ENCODE data around the gene KL. TPM values are rescaled to one million over a fixed set of nuclear protein-coding genes. Genes with fewer than 3 reads are reported as not detected.

KL gene
- total and polyA plus RNA-seq, 2 of the 8 experiments (the other 6 are each of a cell fraction or from before 2014, with no cell fraction given): 0.02 TPM; not detected in 1

- Histone ChIP-seq H3K18ac (ENCODE audit: extremely low read depth, low read length) (no peak overlapping the region), H2BK5ac (ENCODE audit: low read depth, low read length) (no peak overlapping the region), H2BK20ac (ENCODE audit: low read length) (no peak overlapping the region), H3K9ac (replicated peaks in 1 of 4; ENCODE audit: extremely low read depth in 1 of 4, low read depth in 3 of 4, low read length in 3 of 4) (no peak overlapping the region), H3K36me3 (ENCODE audit: control insufficient read depth in 2 of 4, insufficient read depth in 4 of 4, low read length in 3 of 4) (no peaks in the 10 kb centered on the region), H2BK12ac (ENCODE audit: low read depth, low read length) (no peak overlapping the region), H2AFZ (ENCODE audit: low read length) (no peak overlapping the region), H4K91ac (replicated peaks; ENCODE audit: insufficient read length, low read length) (no peak overlapping the region), H3K14ac (ENCODE audit: insufficient read length) (no peak overlapping the region), H3K23ac (ENCODE audit: insufficient read length) (no peak overlapping the region), H4K5ac (ENCODE audit: insufficient read length, low read depth, low read length) (no peak overlapping the region), H4K8ac (ENCODE audit: extremely low read depth, insufficient read depth, low read length) (no peak overlapping the region), H3K56ac (replicated peaks; ENCODE audit: insufficient read length, low read depth, low read length) (no peak overlapping the region), H3K4me2 (ENCODE audit: insufficient read depth in 1 of 2, low read depth in 2 of 2, low read length in 2 of 2) (no peak overlapping the region), H3K9me3 (ENCODE audit: insufficient read depth in 2 of 2, low read depth in 1 of 2, low read length in 1 of 2) (no peaks in the 10 kb centered on the region), H2BK15ac (ENCODE audit: low read length) (no peak overlapping the region), H3K4me3 (ENCODE audit: extremely low read depth in 1 of 4, insufficient read depth in 2 of 4, low read depth in 3 of 4, low read length in 4 of 4) (no peak overlapping the region), H3K27me3 (replicated peaks in 1 of 4; ENCODE audit: control insufficient read depth in 3 of 4, extremely low read depth in 1 of 4, insufficient read depth in 3 of 4, low read length in 3 of 4) (no peaks in the 10 kb centered on the region), H2AK5ac (ENCODE audit: low read depth, low read length) (no peak overlapping the region), H3K27ac (ENCODE audit: low read depth, low read length) (no peak overlapping the region), H3K4me1 (replicated peaks in 1 of 4; ENCODE audit: control insufficient read depth in 3 of 4, insufficient read depth in 4 of 4, low read length in 3 of 4) (no peaks in the 10 kb centered on the region), H3K4ac (replicated peaks; ENCODE audit: insufficient read length, low read depth, low read length) (no peak overlapping the region), H3K79me1 (ENCODE audit: low read depth, low read length) (no peaks in the 10 kb centered on the region), H3K23me2 (ENCODE audit: low read depth, low read length) (no peaks in the 10 kb centered on the region), H2BK120ac (replicated peaks; ENCODE audit: low read depth, low read length) (no peak overlapping the region), H4K20me1 (replicated peaks in 1 of 2; ENCODE audit: control insufficient read depth in 1 of 2, insufficient read depth in 2 of 2, low read length in 2 of 2) (no peaks in the 10 kb centered on the region), H3K79me2 (ENCODE audit: control insufficient read depth in 1 of 2, insufficient read depth in 2 of 2, low read length in 2 of 2) (no peaks in the 10 kb centered on the region; a peak in 1 of 4 replicates)
- DNase-seq (ENCODE audit: low read depth in 1 of 2, low spot score in 2 of 2): no peak
- FAIRE-seq: no peak
- no peak for TF ChIP-seq RNF2 (IDR thresholded peaks at IDR 0.05; ENCODE audit: borderline replicate concordance, low read depth, low read length, missing control alignments, poor library complexity, severe bottlenecking)
- no peak for TF ChIP-seq CBX5 (IDR thresholded peaks at IDR 0.05; ENCODE audit: low read depth, low read length)
- TF ChIP-seq MAFK (IDR thresholded peaks at IDR 0.05; ENCODE audit: low read depth, low read length): no peak
- TF ChIP-seq SIRT6 (IDR thresholded peaks at IDR 0.05; ENCODE audit: low read length): no peak
- no peak for TF ChIP-seq SP4 (IDR thresholded peaks at IDR 0.05; ENCODE audit: low read length)
- no peak for TF ChIP-seq HDAC2 (IDR thresholded peaks at IDR 0.05; ENCODE audit: borderline replicate concordance in 1 of 2, low read depth in 2 of 2, low read length in 2 of 2)
- no peak for TF ChIP-seq SRF (IDR thresholded peaks at IDR 0.05; ENCODE audit: low read depth, low read length)
- TF ChIP-seq CREB1 (IDR thresholded peaks at IDR 0.05): no peak
- TF ChIP-seq TAF7 (optimal IDR thresholded peaks at IDR 0.05; ENCODE audit: borderline replicate concordance, low read depth, low read length): no peak
- TF ChIP-seq BACH1 (IDR thresholded peaks at IDR 0.05; ENCODE audit: low read length): no peak
- no peak for TF ChIP-seq BCL11A (IDR thresholded peaks at IDR 0.05; ENCODE audit: low read depth in 2 of 2, low read length in 2 of 2)
- ChIA-PET CTCF (ENCODE audit: partially characterized antibody) (no interaction called here), POLR2A (ENCODE audit: partially characterized antibody) (no interaction called here)
- 86% methylated on average over 5 of the region's 5 CpGs; no CpG with 5 or more reads in 1 of the 2 experiments for WGBS, 2 experiments (ENCODE audit: extremely low coverage in 1 of 2, insufficient coverage in 1 of 2, insufficient read length in 1 of 2, insufficient replicate concordance in 2 of 2, low coverage in 1 of 2, low lambda C conversion rate in 2 of 2, missing lambda C conversion rate in 1 of 2)
Measured at GRCh38 chr13:33114146-33114545, 97.9 kb downstream of the KL start.
